ENCODE data around the gene TMEM128.
A peak's percentile ranks its signal among the peaks of the same experiment; 100 is the strongest.
"Not testable (repeated sequence)": the region's sequence is repeated elsewhere in the genome, so short reads cannot be mapped to it uniquely, and the experiment has no call there.

The TMEM128 gene

GRCh38 chr4:4269856-4270255 is 21.8 kb upstream of the TMEM128 start:
- H3K4me3 ChIP-seq = no peak overlapping the region
- no peak for DNase-seq (ENCODE audit: low spot score in 2 of 2)
- peaks cover 60% of the 10 kb centered on the region for H3K36me3 ChIP-seq (replicated peaks)
- H3K27me3 ChIP-seq (ENCODE audit: low read depth) = no peaks in the 10 kb centered on the region
- no peaks in the 10 kb centered on the region for H3K9me3 ChIP-seq
- in situ Hi-C loops (cut with MboI; ENCODE audit: low sequenced_read_pairs) = no loop called here
- H3K4me1 ChIP-seq = no peaks in the 10 kb centered on the region

- no peaks in the 10 kb centered on the region for H3K4me1 ChIP-seq
- H3K27me3 ChIP-seq (ENCODE audit: low read depth) = no peaks in the 10 kb centered on the region
- no peaks in the 10 kb centered on the region for H3K9me3 ChIP-seq
- H3K4me3 ChIP-seq = no peak overlapping the region
- no peak for DNase-seq (ENCODE audit: low spot score in 2 of 2)
- in situ Hi-C loops (cut with MboI; ENCODE audit: low sequenced_read_pairs) = no loop called here
- H3K36me3 ChIP-seq (replicated peaks) = peaks cover 54% of the 10 kb centered on the region
Measured at GRCh38 chr4:4269331-4269731, 21.3 kb upstream of the TMEM128 start.

GRCh38 chr4:4268776-4269175 is 20.8 kb upstream of the TMEM128 start:
- Histone ChIP-seq H3K4me1 (no peaks in the 10 kb centered on the region), H3K36me3 (replicated peaks) (peaks cover 51% of the 10 kb centered on the region), H3K27me3 (ENCODE audit: low read depth) (no peaks in the 10 kb centered on the region), H3K4me3 (no peak overlapping the region), H3K9me3 (no peaks in the 10 kb centered on the region)
- in situ Hi-C loops (cut with MboI; ENCODE audit: low sequenced_read_pairs) = no loop called here
- no peak for DNase-seq (ENCODE audit: low spot score in 2 of 2)

- peaks cover 43% of the 10 kb centered on the region for H3K36me3 ChIP-seq (replicated peaks)
- H3K4me3 ChIP-seq = no peak overlapping the region
- no peaks in the 10 kb centered on the region for H3K4me1 ChIP-seq
- H3K9me3 ChIP-seq = no peaks in the 10 kb centered on the region
- DNase-seq (ENCODE audit: low spot score in 2 of 2) = no peak
- no peaks in the 10 kb centered on the region for H3K27me3 ChIP-seq (ENCODE audit: low read depth)
- in situ Hi-C loops (cut with MboI; ENCODE audit: low sequenced_read_pairs) = no loop called here
Measured at GRCh38 chr4:4267981-4268380, 20.0 kb upstream of the TMEM128 start.

- DNase-seq (ENCODE audit: low spot score in 2 of 2) = peak in 1 of 2 experiments; percentile 33
- no peaks in the 10 kb centered on the region for H3K4me1 ChIP-seq
- no peak overlapping the region for H3K4me3 ChIP-seq
- H3K9me3 ChIP-seq = no peaks in the 10 kb centered on the region
- no peaks in the 10 kb centered on the region for H3K36me3 ChIP-seq (replicated peaks)
- in situ Hi-C loops (cut with MboI; ENCODE audit: low sequenced_read_pairs) = no loop called here
- H3K27me3 ChIP-seq (ENCODE audit: low read depth) = no peaks in the 10 kb centered on the region
Measured at GRCh38 chr4:4260185-4260751, 12.2 kb upstream of the TMEM128 start.

- H3K4me1 ChIP-seq = no peaks in the 10 kb centered on the region
- no peak overlapping the region for H3K4me3 ChIP-seq
- H3K9me3 ChIP-seq = no peaks in the 10 kb centered on the region
- H3K27me3 ChIP-seq (ENCODE audit: low read depth) = no peaks in the 10 kb centered on the region
- H3K36me3 ChIP-seq (replicated peaks) = no peaks in the 10 kb centered on the region
- no peak for DNase-seq (ENCODE audit: low spot score in 2 of 2)
- in situ Hi-C loops (cut with MboI; ENCODE audit: low sequenced_read_pairs) = no loop called here
Measured at GRCh38 chr4:4259484-4260100, 11.6 kb upstream of the TMEM128 start.

GRCh38 chr4:4257705-4258104 is 9.7 kb upstream of the TMEM128 start:
- in situ Hi-C loops (cut with MboI; ENCODE audit: low sequenced_read_pairs); H3K4me3 ChIP-seq; H3K9me3 ChIP-seq; H3K27me3 ChIP-seq (ENCODE audit: low read depth); H3K36me3 ChIP-seq (replicated peaks); DNase-seq (ENCODE audit: low spot score in 2 of 2); H3K4me1 ChIP-seq: not testable (repeated sequence)

- H3K27me3 ChIP-seq (ENCODE audit: low read depth) = no peaks in the 10 kb centered on the region
- H3K9me3 ChIP-seq = no peaks in the 10 kb centered on the region
- no peaks in the 10 kb centered on the region for H3K36me3 ChIP-seq (replicated peaks)
- in situ Hi-C loops (cut with MboI; ENCODE audit: low sequenced_read_pairs) = no loop called here
- H3K4me3 ChIP-seq = no peak overlapping the region
- no peaks in the 10 kb centered on the region for H3K4me1 ChIP-seq
- no peak for DNase-seq (ENCODE audit: low spot score in 2 of 2)
Measured at GRCh38 chr4:4256799-4257198, 8.8 kb upstream of the TMEM128 start.

GRCh38 chr4:4254666-4255065 is 6.6 kb upstream of the TMEM128 start:
- H3K9me3 ChIP-seq = no peaks in the 10 kb centered on the region
- in situ Hi-C loops (cut with MboI; ENCODE audit: low sequenced_read_pairs) = no loop called here
- no peak for DNase-seq (ENCODE audit: low spot score in 2 of 2)
- H3K4me3 ChIP-seq = no peak overlapping the region
- no peaks in the 10 kb centered on the region for H3K36me3 ChIP-seq (replicated peaks)
- no peaks in the 10 kb centered on the region for H3K4me1 ChIP-seq
- no peaks in the 10 kb centered on the region for H3K27me3 ChIP-seq (ENCODE audit: low read depth)

- Histone ChIP-seq H3K4me1 (no peaks in the 10 kb centered on the region), H3K4me3 (no peak overlapping the region), H3K9me3 (no peaks in the 10 kb centered on the region), H3K27me3 (ENCODE audit: low read depth) (no peaks in the 10 kb centered on the region), H3K36me3 (replicated peaks) (no peaks in the 10 kb centered on the region)
- DNase-seq (ENCODE audit: low spot score in 2 of 2) = no peak
- in situ Hi-C loops (cut with MboI; ENCODE audit: low sequenced_read_pairs) = no loop called here
Measured at GRCh38 chr4:4254199-4254598, 6.2 kb upstream of the TMEM128 start.

GRCh38 chr4:4249866-4250265 is 1.8 kb upstream of the TMEM128 start:
- Histone ChIP-seq H3K27me3 (ENCODE audit: low read depth) (no peaks in the 10 kb centered on the region), H3K36me3 (replicated peaks) (peaks cover 12% of the 10 kb centered on the region), H3K4me3 (no peak overlapping the region), H3K4me1 (peaks cover 7% of the 10 kb centered on the region), H3K9me3 (no peaks in the 10 kb centered on the region)
- in situ Hi-C loops (cut with MboI; ENCODE audit: low sequenced_read_pairs) = no loop called here
- no peak for DNase-seq (ENCODE audit: low spot score in 2 of 2)

GRCh38 chr4:4249342-4249741 is 1.3 kb upstream of the TMEM128 start:
- H3K9me3 ChIP-seq; H3K4me1 ChIP-seq; in situ Hi-C loops (cut with MboI; ENCODE audit: low sequenced_read_pairs); DNase-seq (ENCODE audit: low spot score in 2 of 2); H3K4me3 ChIP-seq; H3K27me3 ChIP-seq (ENCODE audit: low read depth): not testable (repeated sequence)
- H3K36me3 ChIP-seq (replicated peaks) = peaks cover 17% of the 10 kb centered on the region

- Histone ChIP-seq H3K4me1 (peaks cover 7% of the 10 kb centered on the region), H3K36me3 (replicated peaks) (peaks cover 22% of the 10 kb centered on the region), H3K27me3 (ENCODE audit: low read depth) (no peaks in the 10 kb centered on the region), H3K4me3 (peak overlapping the region; percentile 74), H3K9me3 (no peaks in the 10 kb centered on the region)
- in situ Hi-C loops (cut with MboI; ENCODE audit: low sequenced_read_pairs) = no loop called here
- no peak for DNase-seq (ENCODE audit: low spot score in 2 of 2)
Measured at GRCh38 chr4:4248885-4249203, 821 bp upstream of the TMEM128 start.

GRCh38 chr4:4247696-4248028 is 361 bp downstream of the TMEM128 start:
- in situ Hi-C loops (cut with MboI; ENCODE audit: low sequenced_read_pairs) = no loop called here
- Histone ChIP-seq H3K36me3 (replicated peaks) (peaks cover 31% of the 10 kb centered on the region), H3K4me1 (peaks cover 7% of the 10 kb centered on the region), H3K9me3 (no peaks in the 10 kb centered on the region), H3K27me3 (ENCODE audit: low read depth) (no peaks in the 10 kb centered on the region), H3K4me3 (peak overlapping the region; percentile 74)
- no peak for DNase-seq (ENCODE audit: low spot score in 2 of 2)

- Histone ChIP-seq H3K4me1 (peaks cover 7% of the 10 kb centered on the region), H3K4me3 (no peak overlapping the region), H3K9me3 (no peaks in the 10 kb centered on the region), H3K27me3 (ENCODE audit: low read depth) (no peaks in the 10 kb centered on the region), H3K36me3 (replicated peaks) (peaks cover 48% of the 10 kb centered on the region)
- DNase-seq (ENCODE audit: low spot score in 2 of 2) = no peak
- in situ Hi-C loops (cut with MboI; ENCODE audit: low sequenced_read_pairs) = no loop called here
Measured at GRCh38 chr4:4245172-4245571, 2.9 kb downstream of the TMEM128 start.
